Right lobe of liver (tissue), 4 donors: ENCODE measurements around the gene GBGT1.

Experiments used
- POLR2A ChIP-seq: fragments of 450-650 bp; IDR thresholded peaks from one replicate; pipeline ENCODE4 v1.6.1; 2017; ENCODE audit warnings: antibody characterized with exemption, mild to moderate bottlenecking
- TF ChIP-seq, protein P1 (sequence below), 4 donors: fragments of 200-600 bp in 3 of 4; fragments of 450-650 bp in 1 of 4; IDR thresholded peaks; one replicate each; pipeline versions ENCODE4 v1.5.1 to v1.8.0; 2016 to 2022; ENCODE audit warnings: antibody characterized with exemption in 4 of 4, mild to moderate bottlenecking in 2 of 4
- donor health status: DM: no; HTN: no; CAD: no.
- donor health status: DM: no; HTN: no; CAD: no.
- donor health status: DM: no; HTN: yes; CAD: no.

DNA sequence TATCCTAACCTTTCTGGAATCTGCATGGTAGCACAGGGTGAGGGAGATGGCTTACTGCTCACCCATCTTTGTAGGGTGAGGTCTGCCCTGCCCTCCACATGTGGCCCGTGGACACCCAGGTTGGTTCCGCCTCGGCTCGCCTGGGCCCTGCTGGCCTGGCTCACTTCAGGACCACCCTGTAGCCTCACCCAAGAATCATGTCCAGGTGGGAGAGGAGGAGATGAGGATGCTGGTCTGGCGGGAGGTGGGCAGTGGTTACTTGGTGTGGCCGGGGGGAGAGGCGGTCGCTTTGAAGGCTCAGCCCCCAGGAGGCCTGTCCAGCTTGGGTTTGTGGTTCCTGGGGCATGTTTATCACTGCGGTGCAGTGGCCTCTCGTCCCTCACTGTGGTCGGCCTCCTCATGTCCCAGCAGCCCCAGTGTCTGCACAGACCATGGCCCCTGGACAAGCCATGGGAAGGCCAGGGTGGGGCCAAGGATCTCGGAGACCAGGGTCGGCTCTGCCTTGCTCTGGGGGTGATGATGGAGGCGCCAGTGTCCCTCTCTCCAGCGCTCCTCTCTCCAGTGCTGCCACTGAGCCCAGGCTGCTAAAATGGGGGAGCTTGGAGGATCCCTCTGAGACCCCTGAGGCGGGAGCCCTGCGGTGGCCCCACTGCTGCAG, 40.8 kb upstream of the GBGT1 start:
- TF ChIP-seq, protein P1, sequence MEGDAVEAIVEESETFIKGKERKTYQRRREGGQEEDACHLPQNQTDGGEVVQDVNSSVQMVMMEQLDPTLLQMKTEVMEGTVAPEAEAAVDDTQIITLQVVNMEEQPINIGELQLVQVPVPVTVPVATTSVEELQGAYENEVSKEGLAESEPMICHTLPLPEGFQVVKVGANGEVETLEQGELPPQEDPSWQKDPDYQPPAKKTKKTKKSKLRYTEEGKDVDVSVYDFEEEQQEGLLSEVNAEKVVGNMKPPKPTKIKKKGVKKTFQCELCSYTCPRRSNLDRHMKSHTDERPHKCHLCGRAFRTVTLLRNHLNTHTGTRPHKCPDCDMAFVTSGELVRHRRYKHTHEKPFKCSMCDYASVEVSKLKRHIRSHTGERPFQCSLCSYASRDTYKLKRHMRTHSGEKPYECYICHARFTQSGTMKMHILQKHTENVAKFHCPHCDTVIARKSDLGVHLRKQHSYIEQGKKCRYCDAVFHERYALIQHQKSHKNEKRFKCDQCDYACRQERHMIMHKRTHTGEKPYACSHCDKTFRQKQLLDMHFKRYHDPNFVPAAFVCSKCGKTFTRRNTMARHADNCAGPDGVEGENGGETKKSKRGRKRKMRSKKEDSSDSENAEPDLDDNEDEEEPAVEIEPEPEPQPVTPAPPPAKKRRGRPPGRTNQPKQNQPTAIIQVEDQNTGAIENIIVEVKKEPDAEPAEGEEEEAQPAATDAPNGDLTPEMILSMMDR (IDR thresholded peaks at IDR 0.05) = no peak
- no peak for TF ChIP-seq POLR2A
